Sciatic nerve (tissue), 2 donors: ENCODE measurements around the gene HBS1L. TPM values are rescaled to one million over a fixed set of nuclear protein-coding genes. Genes with fewer than 3 reads are reported as not detected.

Source experiments
- ATAC-seq: fragments of 200-7000 bp; cut with Tn5 transposase; one replicate; pipeline ENCODE4 v1.9.1; 2020; ENCODE audit warnings: mild to moderate bottlenecking, moderate library complexity
- DNase-seq: peaks from one replicate; pipeline ENCODE4 v3.0.0-alpha.2; 2020; ENCODE audit warnings: low spot score
- intact Hi-C: fragments of 100-400 bp; cut with DNase I; formaldehyde crosslinking; loops from one replicate; pipeline ENCODE4 v1.14.2; 2022
- total RNA-seq: library from RNA; stranded (reverse); fragmentation: NEBNext Ultra II Directional; extraction: Animal tissue kit (Norgen Biotek cat#: 25700); gene quantifications from one replicate; pipeline ENCODE4 v1.2.1, GENCODE V29; 2021
- donor health status: DM: no; HTN: no; CAD: no.
- donor health status: DM: no; HTN: no; CAD: no.

Gene HBS1L
- total RNA-seq, 1 donor from 2014 or later = 83.0 TPM

- ATAC-seq (no peak), DNase-seq (no peak)
- intact Hi-C loops = no loop called here
These were observed 7.7 kb downstream of the HBS1L start for GRCh38 chr6:135046912-135047311.

DNA sequence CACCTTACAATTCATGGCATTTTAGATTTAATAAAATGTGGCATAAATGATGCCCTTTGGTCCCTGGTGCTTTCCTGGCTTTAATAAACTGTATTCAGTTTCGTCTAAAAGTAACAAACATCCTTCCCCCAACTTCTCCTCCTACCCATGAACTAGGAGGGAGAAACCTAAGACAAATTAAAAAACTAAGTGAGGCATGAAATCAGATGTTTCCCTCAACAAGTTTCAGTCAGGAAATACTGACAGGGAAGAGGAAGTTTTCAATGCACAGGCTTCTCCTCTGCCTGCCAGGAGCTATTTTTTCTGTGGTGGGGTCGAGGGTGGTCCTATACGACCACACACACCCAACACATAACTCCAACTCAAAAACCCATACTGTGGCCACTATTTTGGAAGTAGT, 10.0 kb downstream of the HBS1L start:
- intact Hi-C loops = no loop called here
- ATAC-seq = no peak
- no peak for DNase-seq

DNA sequence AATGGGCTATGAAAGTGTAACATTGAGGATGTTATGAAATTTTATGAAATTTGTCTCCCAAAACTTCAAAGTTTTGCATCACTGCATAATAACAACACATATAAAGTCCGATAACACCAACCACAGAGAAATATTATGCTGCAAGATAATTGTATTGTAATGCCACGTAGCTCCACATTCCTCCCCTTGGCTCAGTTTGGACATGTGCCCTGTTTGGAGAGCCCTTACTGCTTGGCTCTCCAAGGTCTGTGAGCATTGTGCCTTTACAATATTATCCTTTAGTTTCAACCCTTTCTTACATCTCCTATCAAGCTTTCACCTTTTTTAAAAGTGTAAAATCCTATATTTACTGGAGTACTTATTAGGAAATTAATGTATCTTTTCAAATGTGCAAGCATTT, 10.8 kb downstream of the HBS1L start:
- ATAC-seq = no peak
- intact Hi-C loops = no loop called here
- no peak for DNase-seq

DNA sequence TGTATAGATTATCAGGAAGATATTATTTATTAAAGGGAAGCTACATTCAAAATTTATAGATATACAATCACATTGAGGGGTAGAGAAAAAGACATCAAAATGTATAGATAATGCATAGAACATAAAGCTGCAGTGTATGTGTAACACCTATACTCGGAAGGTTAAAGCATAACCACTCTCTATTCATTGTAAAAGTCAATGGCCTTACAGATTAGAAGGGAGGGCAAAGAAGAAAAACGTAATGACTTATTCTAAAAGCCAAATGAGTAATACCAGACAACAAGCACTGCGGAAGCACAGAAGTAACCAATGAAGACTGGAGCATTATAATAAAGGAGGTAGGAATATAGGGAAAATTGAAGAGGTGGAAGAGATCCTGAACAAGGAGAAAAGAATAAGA, 11.3 kb downstream of the HBS1L start:
- DNase-seq = no peak
- intact Hi-C loops = no loop called here

GRCh38 chr6:135038335-135038734, 16.3 kb downstream of the HBS1L start:
- intact Hi-C loops = no loop called here
- DNase-seq = no peak
- ATAC-seq = no peak

More for the DNA sequence above, 11.3 kb downstream of the HBS1L start:
- no peak for ATAC-seq

DNA sequence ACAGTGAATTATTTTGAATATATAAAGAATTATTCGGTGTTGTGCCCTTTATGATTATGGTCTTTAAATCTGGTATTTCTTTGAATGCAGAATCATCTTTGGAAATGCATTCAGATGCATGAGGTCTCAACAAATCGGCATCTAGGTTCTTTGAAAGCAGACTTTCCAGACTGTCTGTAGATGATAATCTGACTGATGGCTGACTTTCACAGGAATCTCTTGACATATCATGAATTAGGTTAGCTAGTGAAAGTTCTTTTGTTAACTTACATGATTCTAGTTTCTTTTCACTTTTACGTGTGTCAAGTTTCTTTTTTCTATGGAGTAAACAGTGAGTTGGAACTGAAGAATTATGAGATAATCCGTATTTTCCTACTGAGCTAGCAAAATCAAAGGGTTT, 17.1 kb downstream of the HBS1L start:
- intact Hi-C loops = no loop called here
- no peak for DNase-seq
- no peak for ATAC-seq

DNA sequence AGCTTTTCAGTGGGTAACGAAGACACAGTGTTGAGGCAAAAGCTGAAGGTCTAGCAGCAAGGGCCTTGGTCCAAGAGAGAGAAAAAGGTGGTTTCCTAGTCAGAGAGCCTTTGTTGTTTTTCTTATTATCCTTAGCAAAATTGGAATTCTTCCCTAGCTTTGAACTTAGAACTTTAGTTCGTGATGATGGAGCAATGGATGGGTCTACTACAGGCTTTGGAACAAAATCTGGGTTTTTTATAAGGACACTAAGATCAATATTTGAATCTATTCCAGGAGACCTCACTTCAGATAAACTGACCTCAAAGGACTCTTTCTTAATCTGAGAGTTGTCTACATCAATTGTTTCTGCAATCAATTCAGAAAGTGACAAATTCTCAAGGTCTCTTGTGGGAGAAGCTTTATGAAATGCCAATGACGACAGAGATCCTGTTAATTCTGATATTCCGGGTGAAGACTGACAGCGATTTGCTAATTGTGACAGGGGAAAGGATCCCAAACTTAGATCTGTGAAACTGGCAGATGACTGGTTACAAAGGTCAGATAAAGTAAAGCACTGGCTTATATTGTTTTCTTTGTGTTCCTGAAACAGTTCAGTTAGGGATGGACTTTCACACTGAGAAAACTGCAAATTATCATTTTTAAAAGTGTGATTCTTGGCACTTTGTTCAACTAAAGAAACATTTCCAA, 17.7 kb downstream of the HBS1L start:
- DNase-seq = no peak
- ATAC-seq = no peak
- intact Hi-C loops = no loop called here

DNA sequence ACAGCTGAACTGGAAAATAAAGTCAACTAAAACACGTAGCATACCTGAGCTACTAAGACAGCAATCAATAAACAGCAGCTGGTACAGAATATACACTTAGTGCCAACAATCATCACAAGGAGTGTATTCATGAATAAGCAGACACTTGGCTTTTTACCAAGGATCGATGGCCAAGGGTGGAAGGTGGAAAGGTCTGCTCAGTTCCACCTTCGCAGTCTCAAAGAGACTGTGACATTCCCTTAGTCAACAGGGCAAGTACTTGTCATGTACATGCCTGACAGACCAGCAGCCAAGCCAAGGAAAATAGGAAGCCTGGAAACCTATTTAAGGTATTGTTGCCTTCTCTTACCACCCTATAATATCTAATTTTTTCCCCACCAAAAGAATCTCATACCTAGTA, 21.4 kb downstream of the HBS1L start:
- DNase-seq (no peak), ATAC-seq (no peak)
- intact Hi-C loops = no loop called here

DNA sequence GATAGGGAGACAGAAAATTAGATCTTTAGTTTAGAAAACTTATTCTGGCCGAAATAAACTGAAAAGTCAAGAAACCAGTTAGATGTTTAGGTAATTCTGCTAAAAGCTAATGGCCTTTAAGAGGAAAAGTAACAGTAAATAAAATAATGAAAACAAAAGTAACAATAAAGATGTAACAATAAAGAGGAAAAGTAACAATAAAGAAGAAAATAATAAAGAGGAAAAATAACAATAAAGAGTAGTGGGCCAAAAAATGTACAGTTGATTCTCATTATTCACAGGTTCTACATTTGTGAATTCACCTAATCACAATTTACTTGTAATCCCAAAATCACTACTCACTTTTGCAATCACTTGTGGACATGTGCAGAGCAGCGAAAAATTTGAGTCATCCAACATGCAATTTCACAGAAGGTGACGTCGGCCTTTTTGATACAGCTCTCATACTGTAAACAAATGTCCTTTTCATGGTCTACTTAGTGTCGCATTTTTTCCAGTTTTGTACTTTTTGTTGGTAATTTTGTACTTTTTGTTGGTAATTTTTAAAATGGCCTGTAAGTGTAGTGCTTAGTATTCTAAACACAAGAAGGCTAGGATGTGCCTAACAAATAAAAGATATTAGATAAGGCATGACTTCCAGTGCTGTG, 24.0 kb downstream of the HBS1L start:
- DNase-seq = no peak
- intact Hi-C loops = no loop called here
- ATAC-seq = no peak

DNA sequence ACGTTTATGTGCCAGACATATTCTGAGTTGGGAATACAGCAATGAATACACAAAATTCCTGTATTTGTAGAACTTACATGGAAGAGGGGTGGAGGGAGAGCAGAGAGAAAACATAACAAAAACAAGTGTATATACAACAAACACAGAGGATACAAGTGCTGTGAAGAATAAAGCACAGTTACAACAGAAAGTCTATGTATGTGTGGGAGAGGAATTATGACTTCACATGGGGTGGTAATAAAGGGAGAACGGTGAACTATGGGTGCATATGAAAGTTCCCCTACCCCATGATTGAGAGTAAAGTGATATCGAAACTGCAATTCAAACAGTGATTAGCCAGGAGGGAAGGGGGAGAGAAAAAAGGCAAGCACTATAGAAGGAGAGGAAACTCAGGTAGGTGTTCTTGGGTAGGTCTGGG, 24.6 kb downstream of the HBS1L start:
- ATAC-seq (no peak), DNase-seq (no peak)
- intact Hi-C loops = no loop called here

GRCh38 chr6:135025775-135026174, 28.8 kb downstream of the HBS1L start:
- ATAC-seq = no peak
- intact Hi-C loops = no loop called here
- DNase-seq = no peak

DNA sequence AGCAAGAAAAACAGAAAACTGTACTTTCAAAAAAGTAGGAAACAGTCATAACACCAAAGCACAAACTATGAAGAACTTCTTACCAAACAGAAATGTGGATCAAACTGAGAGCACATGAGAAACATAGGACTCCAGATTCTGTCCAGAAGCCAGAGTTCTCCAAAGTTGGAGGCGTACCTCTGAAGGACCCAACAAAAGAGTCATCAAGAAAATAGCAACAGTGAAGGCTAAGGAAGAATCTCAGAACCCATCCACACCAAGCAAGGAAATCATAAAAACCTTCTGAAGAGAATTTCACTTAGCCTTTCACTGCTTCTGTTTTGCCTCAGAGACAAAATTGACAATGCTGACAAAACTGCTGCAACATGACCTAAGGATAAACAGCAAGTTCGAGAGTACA, 29.4 kb downstream of the HBS1L start:
- DNase-seq = no peak
- no peak for ATAC-seq
- intact Hi-C loops = no loop called here

- intact Hi-C loops = no loop called here
- DNase-seq = no peak
- ATAC-seq = no peak
These were observed 32.4 kb downstream of the HBS1L start for GRCh38 chr6:135022050-135022697.

DNA sequence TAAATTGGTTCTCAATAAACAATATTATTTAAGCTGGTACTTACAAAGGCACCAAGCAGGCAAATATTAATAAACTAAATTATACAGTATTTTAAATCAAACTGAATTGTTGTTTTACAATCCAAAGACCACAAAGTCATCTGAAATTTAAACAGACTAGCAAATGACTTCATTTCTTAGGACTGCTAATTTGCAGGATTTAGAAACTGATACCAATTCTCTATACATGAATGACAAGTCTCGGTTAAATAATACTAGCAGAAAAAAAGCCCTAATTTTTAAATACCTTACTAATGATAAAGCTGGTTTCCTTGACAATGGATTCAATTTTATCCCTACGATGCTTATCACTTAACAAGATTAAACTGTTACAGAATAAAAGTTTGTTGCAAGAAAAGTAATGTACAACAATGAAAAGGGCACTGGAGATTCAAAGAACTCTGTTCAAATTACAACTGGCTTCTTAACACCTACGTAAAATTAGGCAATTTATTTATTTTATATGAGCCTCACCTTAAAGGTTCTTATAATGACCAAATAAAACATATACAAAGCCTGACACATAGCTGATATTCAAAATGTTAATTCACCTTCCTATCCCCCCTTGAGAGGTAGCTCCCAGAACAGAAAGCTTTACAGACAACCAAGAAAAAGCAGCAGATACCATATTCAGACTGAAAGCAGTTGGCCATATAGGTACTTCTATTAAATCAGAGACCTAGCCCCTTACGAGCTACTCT, 33.1 kb downstream of the HBS1L start:
- intact Hi-C loops = no loop called here
- ATAC-seq = no peak
- DNase-seq = no peak

DNA sequence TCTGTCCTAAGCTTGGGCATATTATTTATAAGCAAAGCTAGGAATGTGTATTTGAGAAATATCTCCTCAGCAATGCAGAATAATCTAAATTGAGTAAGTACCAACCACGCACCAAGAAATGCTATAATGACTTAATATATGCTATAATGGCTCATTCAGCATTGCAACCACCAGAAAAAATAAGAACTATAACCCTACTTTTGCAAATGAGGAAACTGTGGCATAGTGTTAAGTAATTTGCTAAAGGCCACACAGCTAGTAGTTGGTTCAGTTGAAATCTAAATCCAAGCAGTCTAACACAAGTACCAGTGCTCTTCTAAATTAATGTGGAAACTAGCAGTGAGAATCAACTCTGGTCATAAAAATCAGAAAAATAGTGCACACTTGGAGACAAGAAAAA, 35.7 kb downstream of the HBS1L start:
- ATAC-seq (no peak), DNase-seq (no peak)

DNA sequence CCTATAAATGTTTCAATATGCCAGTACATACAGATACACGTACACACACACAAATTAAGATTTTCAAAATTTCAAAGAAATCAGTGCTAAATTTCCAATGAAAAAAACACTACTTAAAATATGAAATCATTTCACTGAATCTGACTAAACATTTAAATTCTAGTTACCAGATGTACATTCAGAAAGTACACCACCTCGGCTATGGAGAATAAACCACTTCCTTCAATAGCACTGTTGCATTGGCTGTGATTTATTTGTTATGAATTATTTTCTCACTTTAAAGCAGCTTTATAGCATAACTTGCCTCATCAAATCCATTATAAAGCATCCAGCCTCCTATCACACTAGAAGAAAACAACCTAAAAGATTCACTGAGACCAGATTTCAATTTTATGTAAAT, 36.6 kb downstream of the HBS1L start:
- intact Hi-C loops = no loop called here
- DNase-seq (no peak), ATAC-seq (no peak)

More for the DNA sequence above, 35.7 kb downstream of the HBS1L start:
- intact Hi-C loops = no loop called here

DNA sequence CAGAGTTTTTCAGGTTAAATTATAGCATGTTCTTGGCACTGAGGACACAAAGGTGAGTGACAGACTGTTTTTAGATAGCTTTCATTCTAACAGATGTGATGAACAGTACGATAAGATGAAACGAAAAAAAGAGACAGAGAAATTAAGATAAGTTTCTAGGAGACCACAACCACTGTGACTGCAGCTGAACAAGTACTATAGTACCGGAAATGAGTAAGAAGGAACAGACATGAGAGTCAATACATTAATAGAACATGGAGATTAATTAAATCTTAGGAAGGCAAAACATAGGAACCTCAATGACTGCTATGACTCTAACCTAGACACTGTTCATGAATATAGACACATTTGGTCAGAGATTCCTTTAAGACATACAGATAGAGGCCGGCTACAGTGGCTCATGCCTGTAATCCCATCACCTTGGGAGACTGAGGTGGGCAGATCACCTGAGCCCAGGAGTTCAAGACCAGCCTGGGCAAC, 40.2 kb downstream of the HBS1L start:
- DNase-seq (no peak), ATAC-seq (no peak)
- intact Hi-C loops = no loop called here

DNA sequence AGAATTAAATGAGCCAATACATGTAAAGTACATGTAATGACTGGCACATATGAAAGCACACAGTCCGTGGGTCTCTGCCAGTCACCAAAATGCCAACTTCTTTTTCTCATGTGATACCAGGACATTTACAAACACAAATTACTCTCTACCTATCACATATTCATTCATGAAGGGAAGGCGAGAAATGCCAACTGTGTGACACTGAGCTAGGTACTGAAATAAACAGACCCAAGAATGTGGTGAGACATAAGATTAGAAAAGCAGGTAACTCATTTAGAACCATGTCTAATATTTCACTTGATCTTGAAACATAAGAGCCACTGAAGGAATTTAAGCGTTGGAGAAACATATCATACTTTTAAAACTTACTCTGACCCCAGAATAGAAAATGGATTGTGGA, 41.4 kb downstream of the HBS1L start:
- no peak for DNase-seq
- no peak for ATAC-seq
- intact Hi-C loops = no loop called here

DNA sequence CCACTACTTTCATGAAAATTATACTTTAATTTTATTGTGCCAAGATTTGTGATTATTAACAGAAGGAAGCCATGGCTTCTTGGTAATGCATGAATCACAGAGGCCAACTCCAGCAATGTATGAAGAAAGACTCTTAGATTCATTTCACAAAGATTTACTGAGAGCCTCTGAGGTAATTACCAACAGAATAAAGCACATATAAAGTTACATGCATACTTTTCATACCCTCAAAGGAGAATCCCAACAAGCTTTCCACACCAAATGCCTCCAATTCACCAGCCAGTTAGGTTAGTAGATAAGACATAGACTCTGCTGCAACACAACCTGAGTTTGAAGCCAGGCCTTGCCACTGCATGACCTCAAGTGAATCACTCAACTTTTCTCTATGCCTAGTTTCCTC, 41.9 kb downstream of the HBS1L start:
- ATAC-seq (no peak), DNase-seq (no peak)
- intact Hi-C loops = no loop called here

DNA sequence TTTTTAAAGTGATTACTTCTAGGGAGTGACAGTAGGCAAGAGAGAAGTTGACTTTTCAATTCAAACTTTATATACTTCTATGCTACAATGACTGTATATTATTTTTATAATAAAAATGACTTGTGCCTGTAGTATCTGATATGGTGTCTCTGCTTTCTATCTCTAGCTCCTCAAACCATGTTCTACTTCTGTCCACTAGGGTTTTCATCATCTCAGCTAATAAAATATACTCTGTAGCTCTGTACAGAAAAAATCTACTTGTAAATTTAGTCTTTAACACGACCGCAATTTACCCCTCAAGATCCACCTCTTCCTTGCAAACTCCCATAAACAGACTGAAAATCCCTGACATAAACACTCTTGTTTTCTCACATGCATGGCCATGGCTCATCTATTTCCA, 42.3 kb downstream of the HBS1L start:
- no peak for DNase-seq
- ATAC-seq = no peak
- intact Hi-C loops = no loop called here
